Anterior cingulate cortex (tissue), 58 donors: ENCODE measurements around the gene LRMDA.
"Not testable (repeated sequence)": the region's sequence is repeated elsewhere in the genome, so short reads cannot be mapped to it uniquely, and the experiment has no call there.

Experiments
- DNase-seq, 58 donors: peaks; one replicate each; lab custom pipeline; 2025; lab: John Stamatoyannopoulos, UW

Gene LRMDA

DNA sequence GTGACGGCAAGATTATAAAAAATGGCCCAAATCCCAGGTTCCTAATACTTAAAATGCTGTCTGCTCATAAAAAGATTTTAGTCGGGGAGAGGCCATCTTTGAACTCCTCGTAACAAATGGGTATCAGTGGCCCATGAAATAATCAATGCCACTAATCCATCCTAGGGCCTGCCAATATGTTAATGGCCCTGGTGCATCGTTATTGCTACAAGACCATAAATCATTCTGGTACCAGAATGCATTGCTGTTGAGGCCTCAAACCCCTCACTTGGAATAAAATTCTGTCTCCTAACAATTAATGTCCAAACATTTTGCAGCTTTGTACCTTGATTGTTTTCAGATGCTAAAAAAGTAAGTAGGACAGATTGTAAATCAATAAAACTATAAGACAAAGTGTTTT is 290.6 kb downstream of the LRMDA start:
- no peak for DNase-seq

DNA sequence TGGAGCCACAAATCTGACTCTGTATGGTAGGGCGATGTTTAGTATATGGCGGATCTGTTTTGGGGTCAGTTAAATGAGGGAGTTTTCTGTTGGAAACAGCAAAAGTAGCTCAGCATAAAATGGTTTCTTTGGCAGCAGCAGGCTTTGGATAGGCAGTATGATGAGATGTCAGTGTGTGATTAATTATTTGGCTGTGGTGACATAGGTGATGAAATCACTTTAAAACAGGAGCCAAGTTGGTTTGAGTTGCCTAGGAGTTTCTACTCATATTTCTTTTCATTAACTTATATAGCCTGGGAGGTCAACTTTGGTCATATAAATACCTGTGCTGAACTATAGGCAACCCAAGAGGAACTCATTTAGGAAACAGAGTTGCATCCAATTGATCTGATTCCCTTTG is 291.2 kb downstream of the LRMDA start:
- no peak for DNase-seq

DNA sequence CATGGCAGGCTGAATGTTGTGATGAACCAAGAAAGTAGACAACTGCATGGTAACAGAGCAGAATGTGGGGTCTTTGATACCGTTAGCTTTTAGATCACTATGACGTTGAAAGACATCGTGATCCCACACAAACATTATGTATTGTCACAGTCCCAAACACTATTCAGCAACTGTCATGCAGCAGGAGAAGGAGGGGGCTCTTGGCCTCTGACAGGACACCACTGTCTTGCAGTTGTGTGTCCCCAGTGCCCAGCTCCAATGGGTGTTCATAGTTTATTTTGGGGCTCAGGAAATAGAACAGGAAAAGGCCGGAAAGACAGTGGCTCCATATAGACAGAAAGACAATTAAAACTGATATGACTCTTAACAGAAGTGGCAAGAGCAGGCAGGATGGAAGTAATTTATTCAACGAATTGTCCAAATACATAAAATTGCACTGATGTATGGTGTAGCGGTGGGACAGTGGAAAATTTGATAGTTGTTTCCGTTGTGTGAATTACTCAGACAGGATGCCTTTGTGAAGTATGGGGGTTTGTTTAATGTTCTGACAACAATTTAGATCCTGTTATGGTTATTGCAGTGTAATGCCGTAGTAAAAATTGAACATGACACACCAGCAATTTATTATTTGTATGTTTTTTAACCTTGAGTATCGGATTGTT is 292.0 kb downstream of the LRMDA start:
- no peak for DNase-seq

DNA sequence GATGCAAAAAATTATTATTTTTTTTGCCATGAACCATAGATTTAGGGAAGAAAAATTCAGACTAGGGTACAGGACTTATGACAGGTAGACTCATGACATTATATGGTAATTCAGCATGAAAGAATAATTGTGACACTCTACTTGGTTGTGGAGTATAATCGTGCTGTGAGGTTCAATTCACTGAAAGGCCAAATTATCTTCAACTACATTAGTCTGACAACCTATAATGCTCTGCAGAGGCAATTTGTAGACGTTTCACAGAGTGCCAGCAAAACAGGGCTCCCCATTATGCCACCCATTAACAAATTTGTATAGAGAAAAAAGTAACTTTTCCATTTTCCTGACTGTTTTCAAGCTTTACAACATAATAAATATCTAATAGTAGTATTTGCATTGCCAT is 292.6 kb downstream of the LRMDA start:
- DNase-seq: no peak

DNA sequence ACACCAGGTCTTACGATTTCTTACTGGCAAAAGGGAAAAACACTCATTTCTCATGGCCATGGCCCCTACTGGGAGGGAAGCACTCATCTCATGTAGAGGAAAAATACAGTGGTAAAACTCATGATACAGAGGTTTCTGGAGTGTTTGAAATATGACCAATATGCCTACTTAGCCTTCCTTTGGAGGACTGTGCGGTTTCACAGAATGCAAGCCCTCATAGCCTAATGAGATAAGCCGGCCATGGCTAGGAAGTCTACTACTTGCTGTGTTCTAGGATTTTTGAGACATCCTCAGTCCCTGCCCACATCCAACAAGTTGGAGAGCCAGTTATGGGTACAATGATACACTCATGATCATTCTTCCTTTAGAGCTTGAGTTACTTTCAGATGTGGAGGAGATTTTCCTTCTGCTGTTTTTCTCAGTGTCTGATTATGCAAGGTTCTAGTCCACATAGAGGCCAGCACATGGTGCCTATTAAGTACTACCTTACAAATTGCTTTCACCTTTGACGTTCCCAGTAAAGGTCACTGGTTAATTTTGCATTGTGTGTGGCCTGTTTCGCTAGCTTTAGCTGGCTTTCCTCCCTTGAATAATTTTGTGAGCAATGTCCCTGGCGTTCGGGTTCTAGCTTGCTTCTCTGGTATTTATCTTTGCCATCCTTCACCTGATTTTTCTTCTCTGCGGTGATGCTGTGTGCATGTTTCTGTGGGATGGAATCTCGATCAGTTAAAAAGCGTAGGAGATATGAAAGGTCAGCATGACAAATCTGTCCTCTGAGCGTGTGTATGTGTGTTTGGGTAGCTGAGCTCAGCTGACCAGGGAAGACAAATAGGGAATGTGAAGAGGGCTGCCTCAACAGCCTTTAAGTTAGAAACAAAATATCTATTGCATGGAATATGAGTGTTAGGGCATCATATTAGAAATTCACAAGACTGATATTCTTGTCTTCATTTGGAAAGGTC is 295.4 kb downstream of the LRMDA start:
- DNase-seq: no peak

DNA sequence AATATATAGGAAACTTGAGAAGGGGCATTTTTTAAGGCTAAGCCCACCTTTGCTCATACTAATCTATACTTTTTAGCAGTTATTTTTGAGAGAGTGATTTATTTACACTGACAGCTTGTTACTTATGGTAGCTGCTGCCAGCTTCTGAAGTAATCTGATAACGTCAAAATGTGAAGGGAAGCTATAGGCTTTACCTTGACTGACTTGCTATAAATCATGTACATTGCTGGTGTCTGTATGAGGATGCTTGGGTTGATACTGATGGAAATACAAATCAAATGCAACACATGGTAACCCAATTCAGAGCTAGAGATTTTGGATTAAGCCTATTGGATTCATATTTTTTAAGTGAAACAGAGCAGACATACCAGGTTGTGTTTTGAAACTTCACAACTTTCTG is 299.4 kb downstream of the LRMDA start:
- DNase-seq: no peak

DNA sequence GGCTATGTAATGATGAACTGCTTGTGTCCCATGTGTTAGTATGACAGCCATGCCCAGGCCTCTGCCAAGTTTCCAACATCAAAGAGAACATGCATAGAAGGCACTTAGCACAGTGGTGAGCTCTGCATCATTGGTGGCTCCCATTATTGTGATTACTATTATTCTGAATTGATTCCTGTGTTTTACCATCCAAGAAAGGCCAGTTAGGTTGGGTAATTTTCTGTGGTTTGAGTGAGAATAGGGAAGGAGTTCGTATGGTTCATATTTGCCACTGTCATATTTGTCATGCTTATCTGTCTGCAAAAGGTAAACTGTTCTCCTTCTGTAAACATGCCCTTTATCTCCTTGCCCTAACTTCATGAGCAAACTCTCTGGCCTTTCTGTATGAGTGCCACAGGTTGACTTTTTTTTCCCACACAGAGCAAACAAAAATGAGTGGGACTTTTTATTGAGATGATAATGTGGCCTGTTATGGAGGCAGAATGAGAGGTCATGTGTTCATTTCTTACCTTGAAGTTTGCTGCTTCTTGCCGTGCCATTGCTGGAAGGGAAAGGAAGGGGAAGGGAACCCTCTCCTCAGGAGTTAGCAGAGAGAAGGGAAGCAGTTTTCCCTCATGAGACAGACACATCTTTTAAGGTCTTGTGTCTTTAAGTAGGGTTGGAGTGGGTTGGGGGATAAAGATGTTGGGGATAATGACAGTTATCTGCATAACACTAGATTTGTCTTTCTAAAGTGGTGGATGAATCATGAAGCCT is 301.9 kb downstream of the LRMDA start:
- DNase-seq: no peak

DNA sequence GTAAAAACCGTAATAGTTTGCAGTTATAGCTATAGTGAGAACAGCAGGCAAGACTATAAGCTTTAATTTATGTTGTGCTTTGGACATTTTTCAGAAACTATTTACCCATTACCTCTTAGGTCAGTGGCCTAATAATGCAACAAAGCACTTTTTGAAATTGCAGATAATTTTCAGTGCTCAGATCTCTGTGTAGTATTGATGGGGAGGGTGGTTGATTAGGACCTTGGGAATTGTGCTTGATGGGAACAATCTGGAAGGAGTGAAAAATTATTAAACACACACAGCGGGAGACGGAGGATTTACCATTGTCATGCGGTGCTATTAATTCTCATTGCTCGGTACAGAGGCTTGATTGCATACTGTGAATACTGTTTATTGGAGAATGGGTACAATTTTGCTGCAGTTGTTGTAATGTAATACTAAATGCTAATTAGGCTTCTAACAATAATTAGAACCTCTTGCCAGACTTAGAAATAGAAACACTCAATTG is 304.8 kb downstream of the LRMDA start:
- no peak for DNase-seq

DNA sequence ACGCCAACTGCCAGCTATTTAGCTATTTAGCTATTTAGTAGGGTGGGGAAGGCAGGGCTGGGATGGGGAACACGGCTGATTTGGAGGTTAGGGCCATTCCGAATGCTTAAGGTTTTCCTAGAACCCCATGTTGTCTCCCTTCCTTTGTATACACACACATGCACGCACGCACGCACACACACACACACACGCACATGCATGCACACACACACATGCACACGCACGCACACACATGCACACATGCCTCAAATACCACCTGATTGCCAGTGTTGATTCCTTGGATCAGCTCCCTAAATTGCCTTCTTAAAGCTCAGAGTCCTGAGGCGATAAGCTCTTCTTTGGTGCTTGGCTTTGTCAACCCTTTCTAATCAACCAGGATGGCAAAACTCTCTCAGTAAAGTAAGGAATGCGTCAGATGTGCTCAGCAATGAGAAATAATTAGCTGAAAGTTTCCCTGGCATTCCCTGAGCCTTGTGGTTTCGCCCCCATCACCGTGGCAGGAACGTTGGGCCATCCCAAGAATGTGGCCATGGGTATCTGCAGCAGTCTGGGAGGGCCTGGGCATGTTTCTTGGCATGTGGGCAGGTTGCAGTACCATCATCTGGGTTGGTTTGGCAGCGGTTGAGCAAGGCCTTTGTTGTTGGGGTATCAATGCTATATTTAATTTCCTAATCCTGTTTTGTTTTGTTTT is 305.6 kb downstream of the LRMDA start:
- no peak for DNase-seq

DNA sequence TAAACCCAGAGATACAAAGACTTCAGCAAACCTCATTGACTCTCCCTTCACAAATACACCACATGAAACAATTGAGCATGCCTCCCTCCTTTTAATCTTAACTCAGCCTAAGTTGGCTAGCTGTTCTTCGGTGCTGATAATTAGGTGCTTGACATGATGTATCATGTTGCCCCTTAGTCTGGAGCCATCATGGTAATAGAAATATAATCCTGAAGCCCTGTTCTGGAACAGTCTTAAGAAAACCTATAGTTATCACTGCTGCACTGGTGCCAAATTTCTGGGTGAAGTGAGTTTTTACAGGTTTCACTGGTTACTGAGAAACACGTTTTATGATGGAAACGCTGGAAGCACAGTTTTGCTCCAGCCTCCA is 306.1 kb downstream of the LRMDA start:
- no peak for DNase-seq

DNA sequence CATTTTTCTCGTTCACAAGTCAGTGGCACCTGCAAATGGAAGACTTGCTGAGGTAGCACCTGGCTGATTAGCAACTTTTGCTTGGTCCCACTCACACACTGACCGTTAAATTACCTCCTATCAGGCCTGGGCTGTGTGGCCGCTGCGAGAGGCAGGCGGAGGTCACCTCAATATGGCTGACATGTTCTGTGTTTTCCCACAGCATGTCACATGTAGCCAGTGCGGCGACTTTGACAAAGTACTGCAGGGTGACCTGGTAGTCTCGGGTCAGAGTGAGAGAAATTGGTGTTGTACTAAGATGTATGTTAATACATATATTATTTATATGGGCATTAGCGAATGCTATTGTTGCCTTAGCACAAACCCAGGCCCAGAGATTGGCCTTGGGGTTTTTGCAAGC is 307.5 kb downstream of the LRMDA start:
- no peak for DNase-seq

DNA sequence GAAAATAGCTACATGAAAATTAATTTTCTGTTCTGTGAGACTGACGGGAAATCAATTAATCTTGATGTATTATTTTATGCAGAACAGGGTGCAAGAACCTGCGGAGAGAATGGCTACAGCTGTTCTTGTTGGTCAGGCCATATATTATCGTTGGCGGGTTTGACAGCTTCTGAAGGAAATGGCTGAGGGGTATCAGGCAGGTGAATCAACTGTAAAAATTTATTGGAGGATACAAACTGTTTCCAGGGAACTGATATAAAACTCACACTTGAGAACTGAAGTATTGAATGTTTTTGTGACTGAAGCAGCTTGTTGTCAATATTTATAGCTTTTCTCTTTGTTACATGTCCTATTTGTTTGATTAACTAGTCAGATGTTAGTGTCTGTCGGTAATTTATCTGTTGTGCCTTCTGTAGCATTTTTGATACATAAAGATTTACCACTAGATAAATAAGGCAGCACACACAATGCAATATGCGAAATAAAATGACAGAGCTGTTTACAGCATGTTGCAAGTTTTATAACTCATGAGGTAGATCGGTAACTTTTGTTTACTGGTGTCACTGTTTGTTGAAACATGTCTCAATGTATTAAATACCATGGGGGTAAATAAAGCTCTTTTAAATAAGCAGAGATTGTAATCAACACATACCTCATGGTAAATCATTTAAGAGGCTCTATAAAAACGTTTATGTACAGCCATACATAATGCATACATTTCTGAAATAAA is 308.2 kb downstream of the LRMDA start:
- DNase-seq: no peak

DNA sequence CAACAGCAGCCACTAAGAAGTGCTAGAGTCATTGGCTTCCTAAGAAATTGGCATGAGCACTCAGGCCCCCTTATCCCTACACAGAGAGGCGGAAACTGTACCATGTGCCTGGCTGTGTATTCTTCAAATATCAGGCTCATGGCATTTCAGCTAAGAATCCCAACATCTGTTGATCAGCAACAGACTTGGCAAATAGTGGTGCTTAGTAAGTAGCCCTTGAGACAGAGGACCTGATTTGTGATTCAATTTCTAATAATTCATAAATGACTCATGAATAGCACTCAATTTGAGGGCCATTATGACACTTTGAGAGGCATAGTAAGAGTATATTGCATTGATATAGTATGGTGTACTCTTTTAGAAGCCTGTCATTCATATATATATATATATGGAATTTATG is 309.1 kb downstream of the LRMDA start:
- DNase-seq: no peak

DNA sequence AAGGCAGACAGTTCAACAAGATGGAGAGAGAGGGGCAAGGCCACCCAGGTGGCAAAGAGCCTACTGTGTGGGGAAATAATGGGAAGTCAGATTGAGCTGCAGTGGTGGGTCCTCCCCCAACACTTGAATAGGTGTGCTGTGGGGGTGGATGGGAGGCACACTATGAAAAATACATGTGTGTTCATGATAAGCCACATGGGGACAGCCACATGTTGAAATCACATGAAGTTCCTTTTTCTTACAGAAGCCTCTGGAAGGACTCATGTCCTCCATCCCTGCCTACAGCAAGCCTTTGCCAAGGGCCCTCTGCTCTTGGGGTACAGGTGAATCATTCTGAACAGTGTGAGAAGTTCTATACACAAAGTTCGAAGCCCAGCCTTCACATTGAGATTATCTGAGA is 310.9 kb downstream of the LRMDA start:
- no peak for DNase-seq

DNA sequence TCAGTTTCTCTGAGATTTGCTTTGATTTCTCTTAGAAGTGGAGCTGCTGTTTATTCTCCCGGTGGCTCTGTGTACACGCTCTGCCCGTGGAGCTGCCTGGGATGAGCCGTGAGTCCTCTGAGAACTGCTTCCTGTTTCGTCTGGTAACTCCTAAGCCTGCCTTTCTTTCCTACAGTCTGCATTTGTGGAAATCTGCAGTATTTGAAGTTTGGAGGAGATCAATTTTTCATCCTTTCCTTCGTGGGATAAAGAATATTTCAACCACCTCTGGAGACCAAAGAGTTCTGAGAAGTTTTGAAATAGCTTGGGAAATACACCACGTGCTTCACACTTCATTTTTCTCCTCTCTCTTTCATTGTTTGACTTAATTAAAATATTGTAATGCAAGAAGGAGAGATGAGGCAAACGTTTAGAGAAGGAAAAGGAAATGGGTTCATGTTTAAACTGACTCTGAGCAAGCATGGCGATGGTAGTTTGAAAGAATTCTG is 311.9 kb downstream of the LRMDA start:
- DNase-seq: no peak

DNA sequence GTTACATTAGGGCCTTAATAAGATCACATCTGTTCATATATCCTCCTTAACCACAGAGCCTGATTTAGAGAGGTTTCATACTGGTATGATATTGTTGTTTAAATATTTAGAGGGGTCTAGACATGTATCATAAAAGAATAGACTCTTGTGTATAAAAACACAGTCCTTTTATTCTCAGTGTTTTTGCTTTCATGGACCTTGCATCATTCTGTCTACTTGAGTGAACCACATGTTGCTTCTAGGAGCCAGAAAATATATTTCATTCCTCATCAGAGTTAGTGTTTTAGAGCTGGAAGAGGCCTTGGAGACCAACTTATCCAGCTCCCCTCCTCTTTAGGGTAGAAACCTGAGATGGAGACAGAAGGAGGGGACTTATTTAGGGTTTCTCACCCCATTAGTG is 312.8 kb downstream of the LRMDA start:
- DNase-seq: no peak

DNA sequence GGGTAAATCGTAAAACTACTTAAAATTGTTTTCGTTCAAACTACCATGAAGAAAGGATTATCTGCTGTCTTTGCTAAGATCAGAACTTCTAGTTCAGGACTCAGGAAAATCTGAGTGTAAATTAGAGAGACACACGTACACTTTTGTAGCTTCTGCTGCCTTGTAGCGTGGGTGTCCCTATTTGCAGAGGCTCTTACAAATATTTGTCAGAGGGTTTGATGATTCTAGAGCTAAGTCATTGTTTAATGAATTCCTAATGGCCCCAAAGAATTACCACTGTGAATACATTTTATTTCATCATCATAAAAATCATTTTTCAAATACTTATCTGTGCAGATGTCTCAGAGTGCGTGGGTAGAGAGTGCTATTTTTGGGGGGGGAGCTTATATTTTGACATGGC is 314.9 kb downstream of the LRMDA start:
- DNase-seq: no peak

DNA sequence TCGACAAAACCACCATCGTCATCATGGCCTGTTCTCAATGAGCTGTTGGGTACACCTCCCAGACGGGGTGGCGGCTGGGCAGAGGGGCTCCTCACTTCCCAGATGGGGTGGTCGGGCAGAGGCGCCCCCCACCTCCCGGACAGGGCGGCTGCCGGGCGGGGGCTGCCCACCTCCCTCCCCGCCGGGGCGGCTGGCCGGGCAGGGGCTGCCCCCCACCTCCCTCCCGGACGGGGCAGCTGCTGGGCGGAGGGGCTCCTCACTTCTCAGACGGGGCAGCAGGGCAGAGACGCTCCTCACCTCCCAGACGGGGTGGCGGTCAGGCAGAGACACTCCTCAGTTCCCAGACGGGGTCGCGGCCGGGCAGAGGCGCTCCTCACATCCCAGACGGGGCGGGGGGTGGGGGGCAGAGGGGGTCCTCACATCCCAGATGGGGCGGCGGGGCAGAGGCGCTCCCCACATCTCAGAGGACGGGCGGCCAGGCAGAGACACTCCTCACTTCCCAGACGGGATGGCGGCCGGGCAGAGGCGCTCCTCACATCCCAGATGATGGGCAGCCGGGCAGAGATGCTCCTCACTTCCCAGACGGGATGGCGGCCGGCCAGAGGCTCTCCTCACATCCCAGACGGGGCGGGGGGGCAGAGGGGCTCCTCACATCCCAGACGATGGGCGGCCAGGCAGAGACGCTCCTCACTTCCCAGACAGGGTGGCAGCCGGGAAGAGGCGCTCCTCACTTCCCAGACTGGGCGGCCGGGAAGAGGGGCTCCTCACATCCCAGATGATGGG is 318.9 kb downstream of the LRMDA start:
- DNase-seq: not testable (repeated sequence)

DNA sequence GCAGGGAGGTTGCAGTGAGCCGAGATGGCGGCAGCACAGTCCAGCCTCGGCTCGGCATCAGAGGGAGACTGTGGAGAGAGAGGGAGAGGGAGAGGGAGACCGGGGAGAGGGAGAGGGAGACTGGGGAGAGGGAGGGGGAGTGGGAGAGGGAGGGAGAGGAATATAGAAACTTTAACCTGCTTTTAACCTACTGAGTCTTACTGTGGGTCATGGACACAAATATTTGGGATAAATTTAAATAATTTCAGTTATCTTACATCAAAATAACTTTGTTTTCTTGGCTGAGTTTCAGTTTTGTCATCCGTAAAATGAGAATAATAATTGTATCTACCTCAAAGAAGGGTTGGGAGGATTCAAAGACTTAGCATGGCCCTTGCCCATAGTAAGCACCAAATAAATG is 319.8 kb downstream of the LRMDA start:
- no peak for DNase-seq
